HTR-8/SVneo (cell line): Measurements from ENCODE around the gene PAX7.

ENCODE experiments used
- DNase-seq: peaks from one replicate; pipeline ENCODE4 v3.0.0; 2011; ENCODE audit warnings: low spot score, mixed read lengths; ENCODE audit not compliant: insufficient read length
- FAIRE-seq: peaks from 2 replicates; lab custom pipeline; 2011; peaks lifted over from hg19 to GRCh38; lab: Jason Lieb, UNC

PAX7 gene

DNA sequence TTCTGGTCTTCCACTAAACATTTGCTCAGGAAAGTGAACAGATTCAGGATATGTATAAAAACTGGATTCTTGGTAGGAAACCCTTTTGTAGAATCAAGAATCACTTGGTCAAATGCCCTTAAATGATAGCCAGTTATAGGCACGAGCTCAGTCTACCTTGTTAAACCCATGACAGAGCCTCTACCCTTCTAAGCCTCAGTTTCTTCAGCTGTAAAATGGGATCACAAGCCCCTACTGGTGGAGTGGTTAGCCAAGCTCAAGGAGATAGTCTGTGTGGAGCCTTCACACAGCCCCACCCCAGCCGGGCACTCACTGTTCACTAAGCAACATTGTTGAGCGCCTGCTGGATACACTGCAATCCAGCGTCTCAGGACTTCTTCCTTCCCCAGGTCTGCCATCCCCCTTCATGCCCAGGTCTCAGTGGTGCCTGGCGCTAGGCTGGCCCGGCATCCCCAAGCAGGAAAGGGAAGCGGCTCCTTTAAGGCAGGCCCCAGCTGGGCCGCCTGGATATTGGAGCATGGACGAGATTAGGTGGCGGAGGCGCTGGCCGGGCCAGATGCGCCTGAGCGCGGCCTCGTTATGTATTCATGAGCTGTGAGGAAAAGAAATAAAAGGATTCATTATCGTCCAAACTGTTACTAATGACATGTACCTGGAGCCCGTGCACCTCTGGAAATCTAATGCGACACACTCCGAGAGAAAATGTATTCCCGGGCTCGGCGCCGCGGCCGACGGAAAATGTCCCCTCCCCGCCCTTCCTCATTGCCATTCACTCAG is 153.2 kb downstream of the PAX7 start:
- no peak for DNase-seq
- no peak for FAIRE-seq

DNA sequence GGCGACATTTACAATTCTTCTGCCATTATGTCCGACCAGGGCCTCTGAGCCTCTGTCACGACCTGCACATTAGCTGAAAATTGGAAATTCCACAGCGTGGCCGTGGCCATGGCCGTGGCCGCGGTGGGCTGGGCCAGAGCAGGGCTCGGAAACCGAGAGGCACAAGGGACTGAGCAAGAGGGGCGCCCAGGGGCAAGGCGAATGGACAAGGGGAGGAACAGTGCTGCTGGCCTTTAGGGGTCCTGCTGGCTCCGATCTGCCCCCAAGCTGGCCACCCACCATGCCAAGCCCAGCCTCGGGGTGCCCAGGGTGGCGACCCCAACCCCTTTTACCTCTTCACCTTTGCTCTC is 153.8 kb downstream of the PAX7 start:
- no peak for DNase-seq
- FAIRE-seq = no peak

DNA sequence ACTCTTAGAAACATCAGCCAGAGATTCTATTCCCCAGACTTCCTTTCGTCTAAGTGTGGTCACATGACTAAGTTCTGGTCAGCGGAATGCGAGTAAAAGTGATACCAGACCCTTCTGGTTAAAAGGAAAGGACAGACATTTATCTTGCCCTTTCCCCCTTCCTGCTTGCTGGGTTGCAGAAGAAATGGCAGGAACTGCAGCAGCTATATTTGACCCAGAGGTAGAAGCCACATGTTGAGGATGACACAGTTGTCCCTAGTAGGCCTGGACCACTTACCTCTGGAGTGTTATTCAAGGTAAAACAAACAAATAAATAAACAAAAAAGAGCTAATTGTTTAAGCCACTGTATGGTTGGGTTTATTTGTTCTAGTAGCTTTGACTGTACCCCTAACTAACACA is 155.5 kb downstream of the PAX7 start:
- no peak for FAIRE-seq
- DNase-seq = no peak

DNA sequence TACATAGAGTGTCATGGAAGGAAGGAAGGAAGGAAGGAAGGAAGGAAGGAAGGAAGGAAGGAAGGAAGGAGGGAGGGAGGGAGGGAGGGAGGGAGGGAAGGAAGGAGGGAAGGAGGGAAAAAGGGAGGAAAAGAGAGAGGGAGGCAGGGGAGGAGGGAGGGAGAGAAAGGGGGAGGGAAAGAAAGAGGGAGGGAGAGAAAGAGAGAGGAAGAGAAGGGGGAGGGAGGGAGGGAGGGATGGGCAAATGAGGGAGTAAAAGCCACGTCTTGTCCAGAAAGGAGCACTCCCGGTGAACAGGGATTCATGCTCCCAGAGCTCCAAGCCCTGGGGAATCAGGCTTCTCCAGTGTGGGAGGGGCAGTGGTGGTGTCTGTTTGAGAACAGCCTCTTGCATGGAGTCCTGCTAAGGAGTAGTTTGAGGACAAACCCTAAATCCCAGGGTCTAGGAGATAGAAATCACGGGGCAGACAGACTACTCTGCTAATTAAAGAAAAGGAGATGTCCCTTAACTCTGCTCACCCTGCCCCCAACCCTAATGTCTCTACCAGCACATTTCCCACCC is 157.3 kb downstream of the PAX7 start:
- FAIRE-seq = no peak
- no peak for DNase-seq

DNA sequence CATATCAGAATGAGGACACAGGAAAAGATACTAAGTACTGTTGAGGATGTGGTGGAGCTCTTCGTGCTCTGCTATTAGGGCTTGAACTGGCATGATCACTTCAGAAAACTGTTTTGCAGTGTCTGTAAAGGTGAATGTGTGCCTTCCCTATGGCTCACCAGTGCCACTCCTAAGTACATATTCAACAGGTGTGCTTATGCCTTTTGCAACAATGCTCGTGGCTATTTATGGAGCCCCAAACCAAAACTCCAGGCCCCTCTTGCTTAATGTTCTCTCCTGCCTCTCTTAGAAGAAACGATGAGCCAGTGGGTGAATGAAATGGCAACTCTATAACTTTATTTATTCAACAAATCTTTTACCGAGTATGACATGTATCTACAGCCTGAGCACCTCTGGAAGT is 158.6 kb downstream of the PAX7 start:
- FAIRE-seq (no peak), DNase-seq (no peak)

DNA sequence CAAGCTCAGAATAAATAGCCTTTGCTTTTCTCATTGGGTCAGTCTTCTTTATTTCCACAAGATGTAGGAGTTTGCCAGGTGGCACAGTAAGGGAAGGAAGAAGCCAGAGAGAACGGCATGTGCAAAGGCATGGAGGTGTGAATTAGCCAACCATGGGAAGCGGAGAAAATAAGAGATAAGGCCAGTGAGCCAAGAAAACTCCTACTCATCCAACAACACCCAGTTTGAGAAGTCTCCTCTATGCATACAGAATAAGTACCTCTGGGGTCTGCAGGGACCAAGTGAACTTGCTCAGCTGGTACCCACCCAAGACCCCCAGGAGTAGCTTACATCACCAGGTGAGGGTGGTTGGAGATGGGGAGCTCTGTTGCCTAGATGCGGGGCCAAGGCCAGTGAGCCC is 162.1 kb downstream of the PAX7 start:
- DNase-seq (no peak), FAIRE-seq (no peak)

DNA sequence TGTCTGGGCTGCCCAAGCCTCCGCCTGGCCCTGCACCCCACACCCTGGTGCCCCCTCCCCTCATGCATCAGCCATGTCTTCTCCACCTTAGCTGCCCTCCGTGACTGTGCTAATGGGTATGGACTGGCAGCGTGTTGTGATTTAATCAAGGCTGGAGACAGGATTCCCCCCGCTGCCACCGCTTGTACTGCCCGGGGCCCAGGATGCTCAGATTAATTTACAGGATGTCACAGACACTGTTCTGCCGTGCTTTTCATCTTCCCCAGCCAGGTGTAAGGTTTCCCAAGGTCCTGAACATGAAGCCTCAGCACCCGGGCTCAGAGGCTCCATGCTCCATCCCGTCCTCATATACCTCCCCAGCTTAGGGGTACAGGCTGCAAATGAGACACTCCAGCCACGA is 162.5 kb downstream of the PAX7 start:
- no peak for DNase-seq
- FAIRE-seq = no peak

DNA sequence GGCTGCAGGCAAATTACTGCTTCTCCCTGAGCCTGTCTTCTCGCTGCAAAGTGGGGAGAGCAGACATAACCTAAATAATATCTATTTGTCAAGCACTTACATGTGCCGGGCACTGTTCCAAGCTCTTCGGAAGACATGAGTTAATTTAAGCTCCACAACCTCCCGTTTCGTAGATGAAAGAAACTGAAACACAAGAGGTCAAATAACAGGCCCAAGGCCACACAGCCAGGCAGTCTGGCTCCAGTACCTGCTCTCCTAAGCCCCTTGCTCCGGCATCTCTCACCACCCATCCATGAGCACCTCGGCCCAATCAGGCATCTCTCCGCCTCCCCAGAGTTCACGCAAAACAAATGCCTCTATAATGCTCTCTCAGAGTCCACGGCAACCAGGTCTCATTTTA is 163.4 kb downstream of the PAX7 start:
- no peak for DNase-seq
- FAIRE-seq = no peak

DNA sequence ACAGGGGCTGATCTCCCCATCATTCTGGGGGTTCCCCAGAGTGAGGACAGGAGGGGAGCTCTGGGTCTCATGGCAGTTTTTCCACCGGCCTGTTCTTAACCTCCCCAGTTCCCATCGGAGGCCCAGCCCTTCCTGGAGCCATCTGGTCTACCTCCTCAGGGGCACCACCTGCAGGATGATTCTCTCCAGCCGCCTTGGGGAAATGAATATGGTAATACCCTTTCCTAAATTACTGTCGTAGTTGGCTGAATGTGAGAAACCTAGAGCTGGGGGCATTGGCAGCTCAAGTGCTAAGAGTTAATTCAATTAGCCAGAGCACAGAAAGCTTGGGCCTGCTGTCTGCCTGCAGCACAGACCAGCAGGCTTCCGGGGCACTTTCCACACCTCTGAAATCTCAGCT is 163.9 kb downstream of the PAX7 start:
- DNase-seq (no peak), FAIRE-seq (no peak)

DNA sequence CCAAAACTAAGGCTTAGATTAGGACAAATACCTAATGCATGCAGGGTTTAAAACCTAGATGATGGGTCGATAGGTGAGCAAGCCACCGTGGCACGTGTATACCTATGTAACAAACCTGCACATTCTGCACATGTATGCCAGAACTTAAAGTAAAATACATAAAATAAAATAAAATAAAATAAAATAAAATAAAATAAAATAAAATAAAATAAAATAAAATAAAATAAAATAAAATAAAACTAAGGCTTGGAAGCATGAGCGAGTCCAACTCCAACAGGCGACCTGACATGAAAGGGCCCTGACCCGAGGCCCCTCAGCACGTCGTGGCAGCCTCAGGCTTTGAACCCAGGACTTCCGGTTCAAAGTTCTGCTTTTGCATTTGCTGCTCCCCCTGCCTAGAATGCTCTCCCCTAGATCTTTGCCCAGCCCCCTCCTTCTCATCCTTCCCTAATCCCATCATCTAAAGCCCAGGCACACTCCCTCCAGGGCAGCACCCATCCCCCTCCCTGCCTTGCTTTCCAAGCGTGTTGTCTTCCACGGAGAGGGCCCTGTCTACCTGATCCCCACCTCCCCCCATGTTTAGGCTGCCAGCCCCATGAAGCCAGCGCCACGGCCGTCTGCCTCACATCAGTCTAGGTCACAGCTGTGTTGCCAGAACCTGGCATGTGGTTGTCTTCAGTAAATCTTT is 164.5 kb downstream of the PAX7 start:
- no peak for DNase-seq
- no peak for FAIRE-seq

DNA sequence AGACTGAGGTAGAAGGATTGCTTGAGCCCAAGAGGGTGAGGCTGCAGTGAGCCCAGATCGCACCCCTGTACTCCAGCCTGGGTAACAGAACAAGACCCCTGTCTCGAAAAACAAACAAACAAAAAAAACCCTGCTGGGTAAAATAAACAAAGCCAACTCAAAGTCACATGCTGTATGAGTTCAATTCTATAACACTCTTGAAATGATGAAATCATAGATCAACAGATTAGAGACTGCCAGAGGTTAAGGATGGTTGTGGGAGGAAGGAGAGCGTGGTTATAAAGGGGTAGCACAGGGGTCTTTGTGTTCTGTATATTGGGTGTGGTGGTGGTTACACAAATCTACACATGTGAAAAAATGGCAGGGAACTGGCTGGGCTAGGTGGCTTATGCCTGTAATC is 166.3 kb downstream of the PAX7 start:
- no peak for FAIRE-seq
- no peak for DNase-seq
